RWPE1 (cell line): ENCODE data around the gene DOHH.

Source experiments
- CTCF ChIA-PET: fragments of 350-600 bp; sonication (Branson Sonifier 250); formaldehyde crosslinking; extraction: SDS; loops from one replicate; lab custom pipeline; 2021; lab: Yijun Ruan, JAX
- POLR2A ChIA-PET: fragments of 400-600 bp; formaldehyde crosslinking; extraction: SDS; loops from one replicate; lab custom pipeline; 2020; ENCODE audit warnings: antibody characterized with exemption; ENCODE audit not compliant: low non-redundant PET; lab: Yijun Ruan, JAX
- DNase-seq: peaks from one replicate; pipeline ENCODE4 v3.0.0; 2012; ENCODE audit warnings: low spot score
- H3K27ac ChIP-seq: fragments of 450-650 bp; 2 replicates; pipeline ENCODE4 v1.5.1; 2017
- TF ChIP-seq, protein P1 (sequence below): fragments of 450-650 bp; conservative IDR thresholded peaks from 2 replicates; pipeline ENCODE4 v1.5.1; 2017; ENCODE audit warnings: low read depth, mild to moderate bottlenecking

The DOHH gene

DNA sequence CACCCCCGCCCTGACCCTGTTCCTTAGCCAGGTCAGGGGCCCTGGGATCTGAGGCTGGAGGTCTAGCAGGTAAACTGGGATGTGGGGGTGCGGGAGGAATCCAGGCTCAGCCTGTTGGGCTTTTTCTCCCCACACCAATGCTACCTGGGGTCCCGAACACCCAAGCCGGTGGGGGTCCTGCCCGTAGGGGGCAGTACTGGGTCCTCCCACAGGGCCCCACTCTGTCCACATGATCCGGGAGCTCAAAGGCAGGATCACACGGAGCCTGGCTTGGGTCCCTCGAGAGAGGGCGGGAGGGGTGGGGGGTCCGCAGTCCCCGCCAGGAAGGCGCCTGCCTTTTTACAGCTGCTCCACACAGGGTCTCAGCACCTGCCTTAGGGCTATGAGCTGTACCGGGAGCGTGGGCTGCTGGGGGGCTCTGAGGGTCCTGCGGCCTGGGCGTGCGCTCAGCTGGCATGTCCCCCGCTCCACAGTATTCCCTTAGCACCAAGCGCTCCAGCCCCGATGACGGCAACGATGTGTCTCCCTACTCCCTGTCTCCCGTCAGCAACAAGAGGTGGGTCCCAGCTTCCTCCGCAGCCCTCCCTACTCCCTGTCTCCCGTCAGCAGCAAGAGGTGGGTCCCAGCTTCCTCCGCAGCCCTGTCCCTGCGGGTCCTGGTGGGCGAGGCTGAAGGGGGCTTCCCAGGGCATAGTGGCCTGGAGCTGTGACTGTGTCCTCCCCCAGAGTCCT, 26.2 kb upstream of the DOHH start:
- no peak overlapping the region for H3K27ac ChIP-seq
- TF ChIP-seq, protein P1, sequence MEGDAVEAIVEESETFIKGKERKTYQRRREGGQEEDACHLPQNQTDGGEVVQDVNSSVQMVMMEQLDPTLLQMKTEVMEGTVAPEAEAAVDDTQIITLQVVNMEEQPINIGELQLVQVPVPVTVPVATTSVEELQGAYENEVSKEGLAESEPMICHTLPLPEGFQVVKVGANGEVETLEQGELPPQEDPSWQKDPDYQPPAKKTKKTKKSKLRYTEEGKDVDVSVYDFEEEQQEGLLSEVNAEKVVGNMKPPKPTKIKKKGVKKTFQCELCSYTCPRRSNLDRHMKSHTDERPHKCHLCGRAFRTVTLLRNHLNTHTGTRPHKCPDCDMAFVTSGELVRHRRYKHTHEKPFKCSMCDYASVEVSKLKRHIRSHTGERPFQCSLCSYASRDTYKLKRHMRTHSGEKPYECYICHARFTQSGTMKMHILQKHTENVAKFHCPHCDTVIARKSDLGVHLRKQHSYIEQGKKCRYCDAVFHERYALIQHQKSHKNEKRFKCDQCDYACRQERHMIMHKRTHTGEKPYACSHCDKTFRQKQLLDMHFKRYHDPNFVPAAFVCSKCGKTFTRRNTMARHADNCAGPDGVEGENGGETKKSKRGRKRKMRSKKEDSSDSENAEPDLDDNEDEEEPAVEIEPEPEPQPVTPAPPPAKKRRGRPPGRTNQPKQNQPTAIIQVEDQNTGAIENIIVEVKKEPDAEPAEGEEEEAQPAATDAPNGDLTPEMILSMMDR, result no peak
- CTCF ChIA-PET, result no interaction called here
- POLR2A ChIA-PET, result no interaction called here
- no peak for DNase-seq

DNA sequence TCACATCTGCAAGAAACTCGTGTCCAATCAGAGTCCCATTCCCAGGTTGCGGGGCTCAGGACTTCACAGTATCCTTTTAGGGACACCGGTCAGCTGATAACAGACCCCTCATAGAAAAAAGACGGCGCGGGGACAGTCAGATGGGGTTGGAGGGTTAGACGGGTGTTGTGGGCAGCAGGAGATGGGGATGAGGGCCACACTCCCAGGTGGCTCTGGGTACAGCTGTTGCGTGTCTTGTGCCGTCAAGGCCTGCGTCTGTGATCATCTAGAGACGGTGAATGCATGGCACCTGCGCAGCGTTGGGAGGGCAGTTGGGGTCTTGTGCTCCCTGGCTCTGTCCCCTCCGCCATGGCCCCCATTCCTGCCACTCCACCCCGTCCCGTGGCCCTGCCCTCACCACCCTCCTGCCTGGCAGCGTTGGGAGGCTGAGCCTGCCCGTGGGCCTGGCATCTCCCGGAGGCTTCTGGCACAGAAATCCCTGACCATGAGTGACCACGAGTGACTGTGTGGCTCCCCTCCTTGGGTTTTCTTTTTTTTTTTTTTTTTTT, 24.5 kb upstream of the DOHH start:
- POLR2A ChIA-PET, result no interaction called here

DNA sequence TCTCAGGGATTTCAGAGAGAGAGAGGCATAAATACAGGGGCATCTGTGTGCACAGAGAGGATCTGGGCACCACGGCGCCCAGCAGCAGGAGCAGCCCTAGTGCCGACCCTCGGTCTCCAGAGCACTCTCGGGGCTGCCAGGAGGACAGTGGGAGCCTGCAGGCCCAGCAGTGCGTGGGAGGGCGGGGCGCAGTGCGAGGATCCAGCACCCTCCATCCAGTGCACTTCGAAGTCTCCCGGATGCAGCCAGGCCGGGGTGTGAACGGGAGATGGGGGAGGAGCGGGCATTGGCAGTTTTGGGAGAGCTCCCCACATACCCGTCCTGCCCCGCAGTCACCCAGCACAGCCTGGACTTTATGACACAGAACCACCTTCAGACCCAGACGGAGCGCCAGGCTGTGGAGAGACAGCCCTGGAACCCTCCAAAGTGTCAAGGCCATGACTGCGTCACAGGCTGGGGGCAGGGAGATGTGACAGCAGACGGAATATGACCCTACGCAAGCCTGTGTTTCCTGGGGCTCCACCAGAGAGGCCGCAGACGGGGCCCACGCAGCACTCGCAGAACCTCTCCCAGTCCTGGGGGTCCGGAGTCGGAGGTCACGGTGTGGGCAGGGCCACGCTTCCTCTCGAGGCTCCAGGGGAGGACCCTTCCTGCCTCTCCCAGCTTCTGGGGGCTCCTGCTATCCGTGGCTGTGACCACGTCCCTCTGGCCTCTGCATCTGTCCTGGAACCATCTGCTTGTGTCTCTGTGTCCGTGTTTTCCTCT, 23.8 kb upstream of the DOHH start:
- ChIA-PET CTCF (no interaction called here), POLR2A (no interaction called here)
- no peak for DNase-seq
- no peak overlapping the region for H3K27ac ChIP-seq
- TF ChIP-seq, protein P1, result no peak

More for the DNA sequence above, 24.5 kb upstream of the DOHH start:
- H3K27ac ChIP-seq, result no peak overlapping the region
- TF ChIP-seq, protein P1, result no peak
- no peak for DNase-seq
- CTCF ChIA-PET, result no interaction called here

DNA sequence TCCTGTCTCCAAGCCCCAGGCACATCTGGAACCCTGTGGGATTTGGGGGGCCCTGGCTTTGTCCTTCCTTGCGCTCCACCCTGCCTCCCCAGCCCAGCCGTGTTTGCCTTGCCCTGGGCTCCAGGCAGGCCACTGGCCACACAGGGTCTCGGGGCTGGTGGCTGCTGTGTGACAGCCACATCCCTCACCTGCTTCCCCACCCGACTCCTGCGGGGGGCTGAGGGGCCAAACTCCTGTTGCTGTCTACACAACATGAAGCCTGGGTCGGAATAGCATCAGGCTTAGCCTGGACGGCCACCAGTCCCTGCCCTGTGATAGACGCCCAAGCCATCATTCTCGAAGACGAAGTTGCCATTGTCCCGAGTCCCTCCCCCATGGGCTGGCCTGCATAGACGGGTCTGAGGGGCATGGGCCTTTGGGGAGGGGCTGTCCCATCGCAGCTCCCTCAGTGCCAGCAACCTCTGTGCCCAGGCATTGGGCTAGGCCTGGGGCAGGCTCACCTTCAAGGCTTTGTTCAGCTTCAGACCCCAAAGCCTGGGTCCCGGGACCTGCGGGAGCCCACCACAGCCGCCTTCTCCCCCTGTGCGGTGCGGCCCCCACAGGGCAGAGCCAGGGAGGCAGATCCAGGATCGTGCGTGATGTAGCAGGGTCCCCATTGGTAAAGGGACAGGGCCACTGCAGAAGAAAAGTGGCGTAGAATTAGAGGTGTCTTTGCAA, 23.0 kb upstream of the DOHH start:
- ChIA-PET CTCF (interaction anchor here (0.5 kb wide), 2 partner anchors 33 to 167 kb away, joined by 3 to 4 read pairs; no protein-coding TSS in a partner anchor), POLR2A (no interaction called here)
- no peak for DNase-seq
- H3K27ac ChIP-seq, result peak overlapping the region; percentile 4
- TF ChIP-seq, protein P1, result no peak

DNA sequence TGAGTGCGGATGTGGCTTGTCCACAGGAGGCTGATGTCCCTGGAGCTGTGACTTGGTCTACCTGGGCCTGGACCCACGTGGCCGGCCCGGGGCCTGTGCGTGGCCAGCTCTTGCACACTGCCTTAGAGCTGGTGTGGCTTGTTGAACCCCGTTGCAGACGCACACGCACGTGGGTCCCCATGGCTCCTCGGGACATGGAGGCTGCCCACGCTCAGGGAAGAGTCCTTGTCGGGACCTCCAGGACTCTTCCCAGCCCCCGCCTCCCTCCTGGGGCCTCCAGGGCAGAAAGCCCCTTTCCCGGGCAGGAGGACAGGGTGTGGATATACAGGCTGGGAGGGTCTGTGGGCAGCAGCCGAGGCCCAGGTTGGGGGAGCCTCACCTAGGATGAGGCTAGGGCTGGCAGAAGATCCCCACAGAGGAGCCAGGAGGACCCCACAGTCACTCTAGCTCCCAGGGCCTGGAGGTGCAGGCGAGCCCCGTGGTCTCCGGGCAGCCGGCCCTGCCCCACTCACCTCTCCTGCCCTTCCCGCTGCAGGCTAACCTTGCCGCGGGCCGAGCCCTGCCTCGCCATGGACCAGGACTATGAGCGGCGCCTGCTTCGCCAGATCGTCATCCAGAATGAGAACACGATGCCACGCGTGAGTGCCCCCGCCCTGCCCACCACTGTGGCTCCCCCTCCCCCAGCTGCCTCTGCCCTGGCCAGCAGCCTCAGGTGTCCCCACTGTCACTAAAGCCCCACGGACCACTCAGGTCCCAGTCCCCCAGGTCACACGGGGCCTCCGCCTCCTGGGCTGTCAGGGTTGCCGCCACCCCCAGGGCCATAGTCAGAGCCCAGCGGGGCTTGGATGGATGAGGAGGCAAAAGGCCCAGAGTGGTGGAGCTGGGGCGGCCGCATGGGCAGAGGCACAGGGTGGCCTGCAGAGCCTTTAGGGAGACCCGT, 22.2 kb upstream of the DOHH start:
- peak overlapping the region; percentile 4 for H3K27ac ChIP-seq
- no peak for DNase-seq
- POLR2A ChIA-PET, result no interaction called here
- CTCF ChIA-PET, result interaction anchor here (0.5 kb wide), 1 partner anchor 166 kb away, joined by 4 read pairs; no protein-coding TSS in a partner anchor
- TF ChIP-seq, protein P1, result no peak
